Kidney glomerular epithelial cell (primary cell): Measurements from ENCODE around the gene TBC1D22A.

Experiments
- DNase-seq: peaks from one replicate; lab custom pipeline; 2025; lab: John Stamatoyannopoulos, UW

The TBC1D22A gene

DNA sequence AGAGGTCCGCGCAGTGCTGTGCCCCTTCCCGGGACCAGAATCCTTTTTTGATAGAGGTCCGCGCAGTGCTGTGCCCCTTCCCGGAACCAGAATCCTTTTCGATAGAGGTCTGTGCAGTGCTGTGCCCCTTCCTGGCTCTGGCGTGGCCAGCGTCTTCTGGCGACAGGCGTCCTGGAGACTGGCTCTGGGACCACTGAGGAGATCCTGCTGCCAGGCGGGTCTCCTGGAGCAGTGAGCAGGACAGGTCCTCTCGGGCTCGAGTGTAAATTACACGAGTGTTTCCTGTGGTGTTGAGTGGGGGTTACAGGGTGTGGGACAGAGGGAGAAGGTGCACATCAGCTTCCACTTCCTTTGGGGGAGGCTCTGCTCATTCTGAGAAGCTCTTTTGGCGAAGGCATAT is 98.1 kb downstream of the TBC1D22A start:
- DNase-seq, result no peak

- DNase-seq, result no peak
Observed at GRCh38 chr22:46861468-46862367, 99.3 kb downstream of the TBC1D22A start.

- no peak for DNase-seq
Observed at GRCh38 chr22:46862418-46863324, 100.2 kb downstream of the TBC1D22A start.

DNA sequence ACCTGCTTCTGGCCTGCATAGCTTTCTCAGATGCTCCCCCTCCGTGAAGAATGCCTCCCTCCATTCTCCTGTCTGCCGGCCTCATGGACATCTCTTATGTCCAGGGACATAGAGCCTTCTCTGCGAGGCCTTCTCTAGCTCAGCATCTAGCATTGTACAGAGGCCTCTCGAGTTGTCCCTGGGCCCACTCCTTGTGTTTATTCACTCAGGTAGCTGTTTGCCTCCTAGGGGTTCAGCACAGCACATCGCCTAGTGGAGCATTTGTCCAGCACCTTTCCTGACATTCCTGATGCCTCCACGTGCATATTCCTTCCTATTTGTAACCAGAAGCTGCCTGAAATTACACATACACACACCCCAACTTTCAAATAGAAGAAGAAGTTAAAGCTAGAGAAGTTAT is 101.3 kb downstream of the TBC1D22A start:
- DNase-seq, result no peak

DNA sequence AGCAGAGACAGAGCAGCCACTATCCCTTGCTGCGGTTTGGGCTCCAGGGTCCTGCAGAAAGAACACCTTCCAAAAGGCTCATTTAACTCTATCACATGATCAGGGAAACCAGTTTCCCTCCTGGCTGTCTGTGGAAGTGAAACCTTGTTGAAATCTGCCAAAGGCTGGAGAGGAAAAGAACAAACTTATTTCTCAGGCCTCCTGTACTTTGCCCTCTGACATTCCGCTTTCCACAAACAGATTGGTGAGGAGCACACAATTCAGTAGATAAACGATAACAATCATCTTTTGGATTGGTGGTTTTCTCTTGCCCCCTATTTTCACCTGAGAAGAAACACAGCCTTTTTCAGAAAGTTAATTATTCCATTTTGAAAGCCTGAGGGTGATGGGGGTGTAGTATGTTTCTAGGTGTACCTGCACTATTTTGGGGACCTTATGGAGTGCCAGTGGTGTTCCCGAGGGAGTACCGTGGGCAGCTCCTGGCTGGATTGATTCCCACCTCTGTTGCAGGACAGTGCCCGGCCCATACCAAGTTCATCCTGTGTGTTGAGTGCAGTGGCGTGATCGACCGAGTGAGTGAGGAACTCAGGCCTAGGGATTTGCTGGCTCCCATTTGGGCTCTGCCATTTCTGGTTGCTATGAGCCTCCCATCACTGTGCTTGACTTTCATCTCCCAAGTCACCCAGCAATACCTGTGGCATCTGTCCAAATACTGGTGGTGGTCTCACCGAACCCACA is 102.0 kb downstream of the TBC1D22A start:
- no peak for DNase-seq

- no peak for DNase-seq
Observed at GRCh38 chr22:46865052-46865434, 102.6 kb downstream of the TBC1D22A start.

DNA sequence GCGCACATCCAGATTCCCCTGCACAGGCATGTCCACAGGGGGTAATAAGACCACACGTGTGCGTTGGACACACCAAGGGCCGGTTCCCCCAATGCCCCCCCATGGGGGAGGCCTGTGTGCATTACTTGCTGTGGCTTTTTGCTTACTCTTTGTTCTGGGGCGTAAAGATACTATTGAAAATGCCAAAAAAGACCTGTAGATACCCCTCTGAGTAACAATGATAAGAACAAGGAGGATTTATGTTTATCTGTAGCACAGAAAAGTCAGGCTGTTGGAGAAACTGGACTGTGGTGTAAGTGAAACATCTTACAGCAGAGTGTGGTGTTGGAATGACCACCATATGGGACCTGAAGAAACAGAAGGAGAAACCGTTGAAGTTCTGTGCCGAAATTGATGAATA is 103.2 kb downstream of the TBC1D22A start:
- DNase-seq, result no peak

- no peak for DNase-seq
Observed at GRCh38 chr22:46866591-46866990, 104.1 kb downstream of the TBC1D22A start.

DNA sequence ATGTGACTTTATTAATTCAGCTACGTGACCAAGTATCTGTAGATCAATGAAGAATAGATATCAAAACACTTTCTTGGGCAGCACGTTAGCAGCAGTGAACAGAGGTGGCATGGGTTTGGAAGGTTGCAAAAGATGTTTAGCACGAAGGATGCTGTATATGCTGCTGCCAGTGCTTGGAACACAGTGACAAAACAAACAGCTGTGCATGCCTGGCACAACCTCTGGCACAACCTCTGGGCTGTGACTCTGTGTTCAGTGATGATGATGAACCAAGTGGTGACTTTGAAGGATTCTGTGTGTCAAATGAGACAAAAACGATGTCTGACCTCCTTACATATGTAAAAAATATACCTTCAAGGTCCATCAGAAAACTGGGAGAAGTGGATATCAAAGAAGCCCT is 104.7 kb downstream of the TBC1D22A start:
- no peak for DNase-seq

- DNase-seq, result no peak
Observed at GRCh38 chr22:46869329-46869728, 106.9 kb downstream of the TBC1D22A start.

DNA sequence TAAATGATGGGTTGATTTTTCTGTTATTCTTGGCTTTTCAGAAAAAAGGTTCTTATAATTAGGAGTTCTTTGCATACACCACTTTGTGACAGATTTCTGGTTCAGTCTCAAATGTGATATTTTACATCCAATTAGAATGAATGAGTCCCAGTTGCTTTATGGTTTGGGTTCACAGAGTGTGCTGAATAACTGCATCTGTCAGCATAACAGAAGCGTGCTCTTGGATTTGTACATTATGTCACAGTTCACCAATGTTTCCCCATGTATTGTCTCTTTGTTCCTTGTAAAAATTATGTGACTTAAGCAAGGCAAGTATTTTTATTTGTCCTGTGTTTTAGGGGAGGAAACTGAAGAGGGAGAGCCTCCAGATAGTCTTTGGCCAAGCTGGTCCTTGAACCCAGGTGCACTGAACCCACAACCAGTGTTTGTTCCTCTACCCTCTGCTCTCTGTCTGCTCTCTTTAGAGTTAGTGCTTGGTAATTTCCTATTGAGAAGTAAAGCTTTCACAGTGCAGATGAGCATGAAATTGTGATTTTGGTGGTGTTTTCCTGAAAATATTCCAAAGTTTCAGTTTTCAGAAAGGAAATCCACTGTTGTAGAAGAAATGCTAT is 107.5 kb downstream of the TBC1D22A start:
- DNase-seq, result no peak

DNA sequence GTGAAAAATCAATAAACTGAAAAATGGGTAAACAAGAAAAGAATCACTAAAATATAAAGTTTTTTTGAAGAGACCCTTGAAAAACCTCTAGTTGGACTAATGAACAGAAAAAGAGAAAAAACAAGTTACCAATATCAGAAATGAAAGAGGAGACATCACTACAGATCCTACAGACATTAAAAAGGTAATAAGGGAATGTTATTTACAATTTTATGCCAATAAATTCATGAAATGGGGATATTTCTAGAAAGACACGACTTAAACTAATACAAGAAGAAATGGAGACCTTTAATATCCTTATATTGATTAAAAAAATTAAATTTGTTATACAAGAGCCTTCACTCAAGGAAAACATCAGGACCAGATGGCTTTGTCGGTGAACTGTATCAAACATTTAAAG is 109.4 kb downstream of the TBC1D22A start:
- DNase-seq, result no peak

GRCh38 chr22:46875089-46875488 is 112.6 kb downstream of the TBC1D22A start:
- no peak for DNase-seq

DNA sequence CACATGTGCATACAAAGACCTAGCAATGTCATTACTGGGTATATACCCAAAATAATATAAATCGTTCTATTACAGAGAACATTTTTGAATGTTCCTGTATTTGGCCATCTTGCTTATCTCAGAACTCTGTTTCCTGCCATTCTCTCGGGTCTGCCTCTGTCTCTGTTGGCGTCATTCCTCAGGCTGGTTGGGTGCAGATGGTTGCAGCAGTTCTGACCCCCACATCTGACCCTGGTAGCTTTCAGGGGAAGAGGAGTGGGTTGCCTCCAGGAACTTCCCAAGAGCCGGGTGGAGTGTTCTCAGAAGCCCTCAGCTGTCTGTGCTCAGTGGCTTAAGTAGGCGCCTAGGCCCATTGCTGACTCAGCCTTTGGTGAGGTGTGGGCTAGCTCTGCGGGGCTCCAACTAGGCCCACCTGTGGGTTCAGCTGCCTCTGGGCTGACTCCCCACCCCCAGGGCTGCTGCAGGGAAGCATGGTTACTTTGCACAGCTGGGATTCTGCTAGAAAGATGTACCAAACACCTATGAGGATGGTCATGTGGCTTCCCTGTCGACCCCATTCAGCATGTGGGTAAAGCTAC is 114.0 kb downstream of the TBC1D22A start:
- DNase-seq, result no peak

- DNase-seq, result no peak
Observed at GRCh38 chr22:46878191-46878948, 115.9 kb downstream of the TBC1D22A start.

DNA sequence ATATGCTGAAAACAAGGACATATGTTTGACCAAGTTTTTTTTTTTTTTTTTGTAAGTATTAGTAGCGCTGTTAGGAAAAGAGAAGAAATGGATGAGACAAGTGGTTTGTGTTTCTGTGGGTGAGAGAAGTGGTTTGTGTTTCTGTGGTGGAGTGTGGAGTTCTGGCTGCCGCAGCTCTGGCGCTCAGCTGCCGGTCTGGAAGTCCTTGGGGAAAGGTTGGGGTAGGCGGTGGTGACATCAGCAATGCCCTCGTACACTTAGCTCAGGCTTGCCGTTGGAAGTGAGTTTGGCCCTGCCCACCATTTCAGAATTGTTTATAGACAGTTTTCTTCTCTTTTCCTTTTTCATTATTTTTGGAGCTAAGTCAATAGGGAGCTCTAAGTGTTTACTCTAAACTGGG is 116.6 kb downstream of the TBC1D22A start:
- no peak for DNase-seq

DNA sequence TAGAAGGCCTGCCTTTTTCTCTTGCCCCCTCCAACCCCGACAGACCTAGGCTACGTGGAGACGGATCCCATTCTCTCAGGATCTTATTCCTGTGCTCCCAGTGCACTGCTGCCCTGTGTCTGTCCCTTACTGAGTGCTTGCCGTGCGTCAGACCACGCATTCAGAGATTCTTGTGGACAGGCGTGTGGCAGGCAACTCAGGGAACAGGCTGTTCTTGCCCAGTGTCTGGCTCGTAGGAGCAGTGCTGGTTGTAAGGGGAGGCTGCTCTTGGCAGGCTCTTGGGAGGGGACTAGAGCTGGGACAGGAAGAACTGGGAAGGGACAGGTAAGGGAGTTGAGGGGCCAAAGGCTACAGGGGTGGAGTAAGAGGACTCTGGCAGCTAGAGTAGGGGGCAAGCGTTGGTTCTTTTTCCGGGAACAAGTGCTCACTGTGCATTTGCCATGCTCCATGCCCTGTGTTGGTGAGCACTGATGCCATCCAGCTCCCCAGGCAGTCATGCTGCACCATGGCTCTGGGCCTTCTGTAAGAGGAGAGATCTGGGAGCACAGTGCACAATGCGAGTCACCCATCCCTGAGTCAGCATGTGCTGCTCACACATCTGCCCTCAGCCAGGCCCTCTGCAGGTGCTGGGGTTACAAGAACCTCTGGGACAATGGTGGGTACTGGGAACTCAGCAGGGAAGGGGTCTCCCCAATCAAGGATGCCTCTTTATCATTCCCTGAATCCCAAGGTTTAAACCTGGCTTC is 119.1 kb downstream of the TBC1D22A start:
- DNase-seq, result peak; percentile 8

DNA sequence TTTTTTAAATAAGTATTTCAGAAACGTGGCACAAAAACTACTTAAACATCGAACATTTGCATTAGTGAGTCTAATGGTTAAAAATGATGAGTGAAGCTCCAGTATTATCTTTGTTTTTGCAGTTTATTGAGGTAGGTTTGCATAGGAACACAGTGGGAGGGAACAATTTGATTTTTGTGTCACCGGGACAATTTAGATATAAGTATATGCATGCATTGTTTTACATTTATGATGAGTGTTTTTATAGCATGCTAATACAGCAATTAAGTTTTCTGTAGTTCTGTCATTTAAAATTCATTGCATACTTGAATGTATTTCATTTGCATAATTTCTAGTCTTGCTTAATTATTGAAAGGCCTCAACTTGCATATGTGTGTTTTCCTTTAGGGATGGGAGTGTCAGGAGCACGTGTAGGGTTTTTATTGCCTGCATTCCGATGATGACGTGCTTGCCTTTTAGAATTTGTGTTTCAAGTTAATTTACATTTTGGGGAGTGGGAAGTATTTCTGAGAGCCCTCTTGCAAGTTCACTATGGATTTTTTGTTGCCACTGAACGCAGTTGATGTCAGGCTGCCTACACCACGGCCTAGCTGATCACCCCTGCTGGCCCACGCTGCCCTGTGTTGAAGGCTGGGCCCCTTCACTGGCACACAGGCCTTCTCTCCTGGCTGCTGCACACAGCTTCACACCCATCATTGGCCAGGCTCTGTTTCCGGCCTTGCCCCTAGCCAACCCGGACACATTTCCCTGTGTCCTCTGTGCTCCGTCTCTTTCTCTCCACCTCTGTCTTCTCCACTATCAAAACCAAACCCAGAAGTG is 120.9 kb downstream of the TBC1D22A start:
- no peak for DNase-seq

DNA sequence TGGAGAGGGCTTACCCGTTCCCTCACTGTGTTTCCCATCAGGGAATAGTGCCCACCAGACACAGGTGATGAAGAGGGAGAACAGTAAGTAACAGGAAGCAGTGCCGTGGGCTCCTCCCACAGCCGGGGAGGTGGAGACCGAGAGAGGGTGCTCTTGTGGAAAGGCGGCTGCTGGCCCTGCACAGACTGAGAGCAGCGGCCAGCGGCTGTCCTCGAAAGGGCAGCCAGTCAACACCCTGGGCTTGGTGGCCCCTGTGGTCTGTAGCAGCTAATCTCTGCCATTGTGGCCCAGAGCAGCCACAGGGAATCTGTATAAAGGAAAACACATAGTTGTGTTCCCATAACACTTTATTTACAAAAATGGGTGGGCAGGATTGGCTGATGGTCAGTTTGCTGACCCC is 121.9 kb downstream of the TBC1D22A start:
- DNase-seq, result no peak
